Neural cell (in vitro differentiated cells): ENCODE results near the gene CSNK2B.

Source experiments
- EZH2 ChIP-seq: fragments of 200-600, 300-800 bp; shearing (Covaris generic), sonication (generic); IDR thresholded peaks from 2 replicates; pipeline ENCODE4 v1.6.1; 2014; ENCODE audit warnings: antibody characterized with exemption, low read length, borderline replicate concordance, mild to moderate bottlenecking; ENCODE audit not compliant: insufficient read depth, poor library complexity, severe bottlenecking
- TAF1 ChIP-seq: IDR thresholded peaks from 2 replicates; pipeline ENCODE4 v1.6.1; 2012; ENCODE audit warnings: low read depth
- TF ChIP-seq, protein P1 (sequence below): fragments of 450-650 bp; IDR thresholded peaks from 2 replicates; pipeline ENCODE4 v1.5.1; 2014; ENCODE audit warnings: antibody characterized with exemption, mild to moderate bottlenecking, moderate library complexity; ENCODE audit not compliant: poor library complexity, severe bottlenecking

DNA sequence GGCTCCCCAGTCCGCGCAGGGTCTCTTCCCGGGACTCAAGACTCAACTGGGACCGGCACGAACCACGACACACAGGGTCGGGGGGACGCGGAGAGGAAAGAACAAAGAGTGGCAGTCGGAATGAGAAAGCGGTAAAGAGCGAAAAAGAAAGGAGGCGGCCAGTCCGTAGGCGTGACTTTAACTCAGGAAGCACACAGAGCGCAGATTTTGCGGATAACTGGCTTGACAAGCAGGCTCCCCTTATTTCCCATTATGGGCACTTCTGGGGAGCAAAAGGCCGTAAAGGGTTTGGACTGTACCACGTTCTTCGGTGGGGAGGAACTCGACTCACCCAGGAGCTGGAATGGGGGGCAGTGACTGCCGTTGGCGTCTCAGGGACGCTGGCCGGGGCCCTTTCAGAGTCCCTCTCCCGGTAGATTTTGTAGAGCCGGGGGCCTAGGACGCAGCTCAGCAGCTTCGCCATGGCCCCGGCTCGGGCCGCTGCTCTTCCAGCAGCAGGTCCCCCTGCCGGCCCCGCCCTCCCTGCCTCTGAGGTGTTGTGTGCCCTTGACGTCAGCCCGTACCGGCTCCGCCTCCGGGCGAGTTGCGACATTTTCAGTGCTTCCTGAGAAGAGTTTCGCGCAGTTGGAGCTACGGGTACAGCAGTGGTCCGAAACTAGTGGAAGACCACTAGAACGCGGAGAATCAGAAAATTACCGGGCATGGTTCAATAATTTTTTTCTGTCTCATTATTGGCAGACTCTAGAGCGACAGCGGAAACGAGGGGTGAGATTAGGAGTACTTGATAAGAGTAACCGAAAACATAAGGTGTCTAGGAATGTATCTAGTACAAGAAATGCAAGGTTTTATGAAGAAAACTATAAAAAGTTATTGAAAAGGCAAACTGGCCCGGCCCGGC, 37.2 kb downstream of the CSNK2B start, which contains the start of gene ABHD16A:
- TF ChIP-seq, protein P1, sequence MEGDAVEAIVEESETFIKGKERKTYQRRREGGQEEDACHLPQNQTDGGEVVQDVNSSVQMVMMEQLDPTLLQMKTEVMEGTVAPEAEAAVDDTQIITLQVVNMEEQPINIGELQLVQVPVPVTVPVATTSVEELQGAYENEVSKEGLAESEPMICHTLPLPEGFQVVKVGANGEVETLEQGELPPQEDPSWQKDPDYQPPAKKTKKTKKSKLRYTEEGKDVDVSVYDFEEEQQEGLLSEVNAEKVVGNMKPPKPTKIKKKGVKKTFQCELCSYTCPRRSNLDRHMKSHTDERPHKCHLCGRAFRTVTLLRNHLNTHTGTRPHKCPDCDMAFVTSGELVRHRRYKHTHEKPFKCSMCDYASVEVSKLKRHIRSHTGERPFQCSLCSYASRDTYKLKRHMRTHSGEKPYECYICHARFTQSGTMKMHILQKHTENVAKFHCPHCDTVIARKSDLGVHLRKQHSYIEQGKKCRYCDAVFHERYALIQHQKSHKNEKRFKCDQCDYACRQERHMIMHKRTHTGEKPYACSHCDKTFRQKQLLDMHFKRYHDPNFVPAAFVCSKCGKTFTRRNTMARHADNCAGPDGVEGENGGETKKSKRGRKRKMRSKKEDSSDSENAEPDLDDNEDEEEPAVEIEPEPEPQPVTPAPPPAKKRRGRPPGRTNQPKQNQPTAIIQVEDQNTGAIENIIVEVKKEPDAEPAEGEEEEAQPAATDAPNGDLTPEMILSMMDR: no peak
- TF ChIP-seq EZH2 (no peak), TAF1 (peak; percentile 79)
